Amygdala (tissue), 56 donors: ENCODE results near the gene GPR162.

ENCODE experiments used
- DNase-seq, 56 donors: peaks; one replicate each; lab custom pipeline; 2025; lab: John Stamatoyannopoulos, UW

The GPR162 gene

DNA sequence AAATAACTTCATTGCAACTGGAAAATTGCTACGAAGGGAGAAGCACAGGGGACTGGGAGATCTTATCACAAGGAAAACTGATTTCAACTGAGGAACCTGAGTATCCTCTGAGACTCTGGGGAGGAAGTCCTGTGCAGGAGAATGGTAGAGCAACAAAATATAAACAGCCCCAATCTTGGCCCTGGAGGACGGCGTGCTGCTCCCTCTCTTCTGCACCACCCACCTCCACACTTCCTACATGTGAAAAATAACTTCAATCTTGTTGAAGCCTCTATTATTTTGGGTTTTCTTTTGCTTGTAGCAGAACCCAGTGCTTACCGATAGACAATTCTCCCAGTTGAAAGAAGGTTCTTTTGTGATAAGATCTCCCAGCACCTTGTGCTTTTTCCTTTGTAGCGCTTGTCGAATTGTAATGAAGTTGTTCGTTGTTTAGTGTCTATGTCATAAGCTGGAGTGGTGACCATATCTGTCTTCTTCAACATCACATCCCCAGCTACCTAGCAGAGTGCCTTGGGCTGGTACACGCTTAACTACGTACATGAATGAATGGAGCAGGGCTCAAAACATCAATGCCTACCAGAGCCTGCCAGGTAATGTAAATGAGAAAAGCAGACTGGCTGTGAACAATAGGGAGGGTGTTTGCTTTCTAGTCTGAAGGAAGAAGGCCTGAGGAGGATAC is 35.1 kb upstream of the GPR162 start:
- no peak for DNase-seq

DNA sequence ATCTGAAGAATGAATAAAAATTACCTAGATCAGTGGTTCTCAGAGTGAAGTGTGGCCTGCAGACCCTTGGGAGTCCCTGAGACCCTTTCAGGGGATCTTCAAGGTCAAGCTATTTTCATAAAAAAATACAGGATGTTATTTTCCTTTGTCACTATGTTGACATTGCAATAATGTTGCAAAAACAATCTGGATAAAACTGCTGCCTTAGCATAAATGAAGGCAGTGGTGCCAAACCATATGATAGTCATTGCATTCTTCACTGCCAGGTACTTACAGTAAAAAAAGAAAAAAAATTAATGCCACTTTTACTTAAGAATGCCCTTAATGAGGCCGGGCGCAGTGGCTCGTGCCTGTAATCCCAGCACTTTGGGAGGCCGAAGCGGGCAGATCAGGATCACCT is 34.3 kb upstream of the GPR162 start:
- no peak for DNase-seq

DNA sequence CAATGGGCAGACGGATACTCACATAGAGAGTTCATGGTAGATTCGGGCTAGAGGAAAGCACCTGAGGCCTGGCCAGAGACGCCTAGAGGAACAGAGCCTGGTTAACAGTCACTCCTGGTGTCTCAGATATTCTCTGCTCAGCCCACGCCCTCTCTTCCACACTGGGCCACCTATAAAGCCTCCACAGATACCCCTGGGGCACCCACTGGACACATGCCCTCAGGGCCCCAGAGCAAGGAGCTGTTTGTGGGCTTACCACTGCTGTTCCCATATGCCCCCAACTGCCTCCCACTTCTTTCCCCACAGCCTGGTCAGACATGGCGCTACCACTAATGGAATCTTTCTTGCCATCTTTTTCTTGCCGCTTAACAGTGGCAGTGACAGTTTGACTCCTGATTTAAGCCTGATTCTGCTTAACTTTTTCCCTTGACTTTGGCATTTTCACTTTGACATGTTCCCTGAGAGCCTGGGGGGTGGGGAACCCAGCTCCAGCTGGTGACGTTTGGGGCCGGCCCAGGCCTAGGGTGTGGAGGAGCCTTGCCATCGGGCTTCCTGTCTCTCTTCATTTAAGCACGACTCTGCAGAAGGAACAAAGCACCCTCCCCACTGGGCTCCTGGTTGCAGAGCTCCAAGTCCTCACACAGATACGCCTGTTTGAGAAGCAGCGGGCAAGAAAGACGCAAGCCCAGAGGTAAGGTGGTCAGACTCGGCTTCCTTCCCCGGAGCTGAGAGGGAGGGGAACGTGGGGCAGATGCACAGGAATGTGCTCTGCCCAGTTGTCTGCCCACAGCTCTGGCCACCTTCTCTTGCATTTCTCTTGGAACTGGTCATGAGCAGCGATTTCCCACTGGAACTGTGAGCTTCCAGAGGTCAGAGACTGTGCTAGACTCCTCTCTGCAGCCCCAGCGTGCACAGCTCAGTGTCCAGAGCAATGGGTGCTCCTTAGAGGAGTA is 32.4 kb upstream of the GPR162 start, which contains the start of gene CD4:
CD4 (plus strand) TSS at position 557 of the 953 bp plus-strand sequence. CDS start 10,611 bp downstream, outside the sequence.
- DNase-seq, result peak in 19 of 56 donors; percentile 11 to 52 (median 24)

DNA sequence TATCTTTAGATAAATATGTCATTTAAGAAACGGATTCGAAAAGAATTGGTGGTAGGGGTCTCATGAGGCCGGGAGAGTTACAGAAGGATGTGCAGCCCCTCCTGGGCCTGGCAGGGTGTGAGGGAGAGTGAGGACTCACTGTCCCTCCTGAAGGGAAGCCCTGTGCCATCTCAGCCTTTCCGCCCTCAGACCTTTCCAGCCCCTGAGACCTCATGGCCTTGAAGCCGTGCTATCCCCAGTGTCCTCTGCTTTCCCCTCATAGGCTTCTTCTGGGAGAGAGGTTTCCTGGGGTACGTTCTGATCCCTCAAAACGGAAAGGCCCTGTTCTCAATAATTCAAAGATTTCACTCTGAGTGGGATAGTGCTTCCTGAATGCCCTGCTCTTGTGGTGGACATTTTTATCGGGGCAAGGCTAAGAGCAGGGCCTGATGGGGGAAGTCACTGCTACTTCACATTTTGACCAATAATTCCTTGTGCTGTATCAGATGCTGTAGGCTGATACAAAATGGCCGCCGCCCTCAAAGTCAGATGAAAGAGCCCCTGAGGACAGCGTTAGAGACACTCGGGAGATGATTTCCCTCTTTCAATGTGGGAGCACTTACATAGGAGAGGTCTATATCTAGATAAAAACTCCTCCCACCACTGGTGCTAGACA is 31.0 kb upstream of the GPR162 start:
- no peak for DNase-seq

DNA sequence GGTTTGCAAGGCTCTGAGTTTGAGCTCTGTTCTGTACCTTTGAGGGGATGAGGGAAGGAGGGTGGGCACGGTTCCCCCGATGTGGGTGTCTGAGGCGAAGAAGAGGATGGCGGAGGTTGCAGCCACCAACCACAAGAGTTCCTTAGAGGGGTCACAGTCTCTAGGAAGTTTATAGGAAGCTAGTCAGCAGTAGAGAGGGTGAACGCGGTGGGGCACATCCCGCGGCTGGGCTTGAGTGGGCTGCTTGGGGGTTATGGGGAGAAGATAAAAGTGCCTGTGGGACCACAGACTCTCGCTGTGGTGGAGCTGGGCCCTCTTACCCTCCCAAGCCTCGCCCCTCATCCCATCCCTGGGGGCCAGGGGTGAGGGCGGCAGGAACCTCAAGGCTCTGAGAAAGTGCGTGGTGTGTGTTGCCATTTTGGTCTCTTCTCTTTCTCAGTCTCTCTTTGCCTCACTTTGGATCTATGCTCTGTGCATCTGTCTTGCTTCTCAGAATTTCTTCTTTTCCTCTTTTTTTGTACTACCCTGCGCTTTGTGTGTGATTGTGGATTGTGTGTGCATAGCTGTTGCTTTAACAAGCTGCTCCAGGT is 29.6 kb upstream of the GPR162 start:
- no peak for DNase-seq

DNA sequence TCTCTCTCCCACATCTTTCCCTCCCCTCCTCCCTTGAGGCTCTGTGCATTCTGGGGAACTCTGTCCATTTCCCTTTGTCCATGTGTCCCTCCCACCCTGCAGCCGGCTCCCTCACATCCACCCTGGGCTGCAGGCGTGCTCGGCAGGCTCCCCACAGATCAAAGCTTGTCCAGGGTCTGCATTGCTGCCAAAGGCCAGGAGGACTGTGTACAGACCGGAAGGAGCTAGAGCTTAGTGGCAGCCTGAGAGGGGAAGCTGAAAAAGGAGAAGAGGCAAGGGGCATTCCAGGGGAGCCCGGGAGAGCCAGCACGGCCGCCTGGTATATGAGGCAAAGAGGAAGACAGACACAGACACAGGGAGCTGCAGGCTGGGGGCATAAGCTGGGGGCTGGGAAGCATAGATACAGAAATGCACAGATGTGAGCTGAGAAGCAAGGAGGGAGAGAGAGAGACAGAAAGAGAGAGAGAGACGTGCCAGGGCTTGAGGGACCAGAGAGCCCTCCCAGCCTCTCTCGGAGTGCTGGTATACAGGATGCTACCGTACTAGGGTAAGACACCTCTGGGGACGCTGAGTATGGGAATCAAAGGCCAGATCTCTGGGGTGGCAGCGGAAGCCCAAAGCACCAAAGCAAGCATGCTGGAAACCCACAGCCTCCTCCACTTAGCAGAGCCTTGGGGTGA is 29.0 kb upstream of the GPR162 start:
- DNase-seq, result peak in 21 of 56 donors; percentile 10 to 52 (median 25)

DNA sequence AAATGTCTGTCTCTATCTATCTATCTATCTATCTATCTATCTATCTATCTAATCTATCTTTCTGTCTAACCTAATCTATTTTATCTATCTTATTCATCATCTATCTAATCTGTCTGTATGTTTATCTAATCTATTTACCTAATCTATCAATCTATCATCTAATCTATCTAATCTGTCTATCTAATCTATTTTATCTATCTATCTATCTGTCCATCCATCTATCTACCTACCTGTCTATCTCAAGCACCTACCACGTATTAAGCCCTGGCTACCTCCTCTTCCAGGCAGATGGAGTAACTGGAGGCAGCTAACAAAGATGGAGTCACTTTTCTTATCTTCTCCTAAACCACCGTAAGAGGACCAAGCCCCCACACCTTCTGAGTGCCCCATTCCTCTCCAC is 26.5 kb upstream of the GPR162 start:
- DNase-seq, result no peak

DNA sequence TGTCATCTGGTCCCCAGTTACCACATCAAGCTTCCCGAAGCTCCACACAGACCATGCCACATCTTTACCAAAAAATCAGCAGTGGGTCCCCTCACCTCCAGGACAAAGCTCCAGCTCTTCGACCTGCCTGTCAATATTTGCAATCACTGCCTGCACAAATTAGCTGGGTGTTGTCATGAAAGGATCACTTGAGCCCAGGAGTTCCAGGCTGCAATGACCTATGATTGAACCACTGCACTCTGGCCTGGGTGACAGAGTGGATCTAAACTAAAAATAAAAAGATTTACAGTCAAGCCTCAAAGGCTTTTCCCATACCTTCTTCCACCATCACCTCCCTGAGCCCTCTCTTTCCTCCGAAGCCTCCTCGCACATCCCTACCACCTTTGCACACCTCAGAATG is 25.0 kb upstream of the GPR162 start:
- no peak for DNase-seq

DNA sequence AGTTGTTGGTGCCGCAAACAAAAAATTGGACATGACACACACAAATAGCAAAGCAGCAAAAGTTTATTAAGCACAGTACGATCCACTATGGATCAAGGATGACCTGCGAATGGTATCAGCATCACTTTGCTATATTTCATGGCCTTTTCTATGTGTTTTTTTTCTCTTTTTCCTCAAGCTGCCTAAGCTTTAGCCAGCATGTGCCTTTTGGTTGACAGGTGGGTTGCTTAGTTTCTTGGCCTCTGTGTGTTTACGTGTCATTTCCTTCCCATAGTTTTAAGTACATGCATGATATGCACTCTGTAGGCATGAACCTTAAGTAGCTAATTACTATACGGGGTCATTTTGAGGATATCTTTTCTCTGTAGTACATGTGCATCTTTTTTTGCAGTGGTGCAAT is 22.5 kb upstream of the GPR162 start:
- DNase-seq, result no peak

DNA sequence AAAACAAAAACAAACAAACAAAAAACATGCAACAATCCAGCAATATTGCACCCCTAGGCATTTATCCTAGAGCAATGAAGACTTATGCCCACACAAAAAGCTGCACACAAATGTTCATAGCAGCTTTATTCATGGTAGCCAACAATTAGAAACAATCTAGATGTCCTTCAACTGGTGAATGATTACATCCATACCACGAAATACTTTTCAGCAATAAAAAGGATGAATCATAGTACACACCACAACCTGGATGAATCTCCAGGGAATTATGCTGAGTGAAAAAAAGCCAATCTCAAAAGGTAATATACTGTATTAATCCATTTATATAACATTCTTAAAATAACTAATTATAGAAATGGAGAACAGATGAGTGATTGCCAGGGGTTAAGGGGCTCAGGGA is 14.5 kb upstream of the GPR162 start:
- no peak for DNase-seq

DNA sequence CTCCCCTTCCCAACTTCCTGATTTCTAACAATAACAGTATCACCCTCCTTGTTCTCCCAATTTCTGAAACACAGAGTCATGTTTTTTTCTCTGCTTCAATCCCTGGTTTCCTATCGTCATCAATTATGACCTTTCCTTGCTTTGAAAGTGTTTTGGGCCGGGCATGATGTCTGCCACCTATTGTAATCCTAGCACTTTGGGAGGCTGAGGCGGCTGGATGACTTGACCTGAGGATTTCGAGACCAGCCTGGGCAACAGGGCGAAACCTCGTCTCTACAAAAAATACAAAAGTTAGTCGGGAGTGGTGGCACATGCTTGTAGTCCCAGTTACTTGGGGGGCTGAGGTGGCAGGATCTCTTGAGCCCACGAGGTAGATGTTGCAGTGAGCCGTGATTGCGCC is 12.6 kb upstream of the GPR162 start:
- DNase-seq, result no peak

DNA sequence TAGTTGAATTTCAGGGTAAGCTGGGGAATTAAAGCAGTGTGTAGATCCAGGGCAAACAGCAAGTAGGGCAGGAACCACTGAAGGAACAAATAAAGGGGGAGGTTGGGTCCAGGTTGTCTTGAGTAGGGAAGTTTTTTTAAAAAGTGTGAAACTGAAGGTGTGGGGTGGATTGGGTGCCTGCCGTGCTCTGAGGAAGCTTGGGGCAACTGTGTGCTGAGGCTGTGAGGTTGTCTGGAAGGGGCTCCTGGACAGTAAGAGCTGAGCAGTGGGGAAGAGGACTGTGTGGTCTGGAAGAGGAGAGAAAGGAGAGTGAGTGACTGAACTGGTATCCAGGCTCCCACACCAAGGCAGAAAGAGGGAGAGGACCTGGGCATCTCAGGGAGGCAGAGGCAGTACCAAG is 10.9 kb upstream of the GPR162 start:
- DNase-seq, result no peak

DNA sequence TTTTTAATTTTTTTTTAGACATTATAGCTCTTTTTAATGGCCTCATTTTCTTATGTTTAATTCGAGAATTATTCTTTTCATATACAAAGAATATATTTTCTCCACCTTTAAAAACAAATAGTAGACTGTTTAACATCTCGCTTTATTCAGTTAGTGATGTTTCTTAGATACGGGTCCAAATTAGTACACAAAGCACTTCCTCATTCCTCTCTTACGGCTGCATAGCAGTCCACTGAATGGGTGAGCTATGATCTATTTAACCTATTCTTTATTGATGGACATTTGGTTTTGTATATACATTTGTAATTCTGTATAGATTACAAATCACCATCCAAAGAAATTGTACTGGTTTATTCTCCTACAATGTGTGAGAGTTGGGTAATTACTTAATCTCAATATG is 8.3 kb upstream of the GPR162 start:
- DNase-seq, result no peak

DNA sequence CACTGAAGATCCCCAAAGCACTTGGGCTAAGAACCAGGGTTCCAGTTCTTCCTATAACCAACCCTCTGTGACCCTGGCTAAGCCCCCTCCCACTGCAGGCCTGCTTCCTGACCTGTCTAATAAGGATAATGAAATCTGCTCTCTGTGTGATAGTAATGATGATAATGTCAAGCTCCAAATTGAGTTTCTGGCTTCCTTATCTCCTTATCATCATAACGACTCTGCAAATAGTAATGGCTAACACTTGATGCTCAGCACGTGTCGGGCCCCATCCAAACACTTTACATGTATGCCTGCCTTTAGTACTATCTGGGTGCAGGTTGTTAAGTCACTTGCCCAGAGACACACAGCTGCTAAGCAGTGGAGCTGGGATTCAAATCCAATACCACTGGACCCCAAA is 5.0 kb upstream of the GPR162 start:
- DNase-seq, result no peak

DNA sequence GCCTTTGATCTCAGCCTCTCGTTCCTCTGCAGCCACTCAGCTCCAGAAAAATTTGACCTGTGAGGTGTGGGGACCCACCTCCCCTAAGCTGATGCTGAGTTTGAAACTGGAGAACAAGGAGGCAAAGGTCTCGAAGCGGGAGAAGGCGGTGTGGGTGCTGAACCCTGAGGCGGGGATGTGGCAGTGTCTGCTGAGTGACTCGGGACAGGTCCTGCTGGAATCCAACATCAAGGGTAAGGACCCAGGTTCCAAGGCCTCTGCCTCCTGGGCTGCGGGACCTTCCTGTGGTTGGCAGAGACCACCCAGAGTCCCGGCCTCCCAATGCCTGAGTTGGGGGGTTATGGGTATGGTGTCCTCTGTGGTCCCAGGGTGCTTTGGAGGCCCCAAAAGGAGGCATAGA is 4.5 kb upstream of the GPR162 start:
- DNase-seq, result no peak

DNA sequence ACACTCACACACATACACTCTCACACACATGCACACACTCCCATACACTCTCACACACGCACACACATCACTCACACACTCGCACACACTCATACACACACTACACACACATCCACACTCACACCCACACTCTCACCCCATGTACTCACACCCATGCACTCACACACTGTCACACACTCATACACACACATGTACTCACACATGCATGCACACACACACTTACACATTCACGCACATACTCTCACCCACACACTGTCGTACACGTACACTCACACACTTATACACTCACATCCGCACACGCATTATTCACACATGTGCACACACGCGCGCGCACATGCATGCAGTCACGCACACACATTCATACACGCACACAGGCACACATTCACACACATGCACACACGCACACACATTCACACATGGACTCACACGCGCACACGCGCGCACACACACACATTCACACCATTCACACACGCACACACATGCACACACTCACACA is 3.9 kb upstream of the GPR162 start:
- DNase-seq, result no peak

DNA sequence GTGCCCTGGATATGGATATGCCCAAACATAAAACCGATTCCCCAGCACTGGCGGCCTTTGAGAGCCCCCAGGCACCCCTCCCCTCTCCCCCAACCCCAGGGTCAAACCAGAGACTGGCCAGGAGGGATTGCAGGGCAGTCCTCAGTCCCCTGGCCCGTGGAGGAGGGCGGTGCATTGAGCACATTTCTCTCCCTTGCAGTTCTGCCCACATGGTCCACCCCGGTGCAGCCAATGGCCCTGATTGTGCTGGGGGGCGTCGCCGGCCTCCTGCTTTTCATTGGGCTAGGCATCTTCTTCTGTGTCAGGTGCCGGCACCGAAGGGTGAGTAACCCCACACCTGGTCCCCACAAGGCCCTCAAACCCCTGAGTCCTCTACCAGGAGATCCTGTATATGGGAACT is 3.4 kb upstream of the GPR162 start:
- DNase-seq, result no peak

DNA sequence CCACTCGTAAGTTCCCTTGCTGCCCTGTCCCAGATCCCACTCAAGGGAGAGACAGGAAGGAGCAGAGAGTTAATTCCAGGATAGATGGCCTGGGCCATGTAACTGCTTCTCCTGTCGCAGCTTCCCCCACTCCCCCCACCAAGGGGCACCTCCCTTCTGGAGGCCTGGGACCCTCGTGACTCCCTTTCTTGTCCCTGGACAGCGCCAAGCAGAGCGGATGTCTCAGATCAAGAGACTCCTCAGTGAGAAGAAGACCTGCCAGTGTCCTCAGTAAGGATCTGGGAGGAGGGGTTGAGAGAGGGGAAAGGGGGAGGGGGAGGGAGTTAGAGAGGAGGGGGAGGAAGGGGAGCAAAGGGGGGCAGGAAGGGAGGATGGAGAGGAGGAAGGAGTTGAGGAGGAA is 3.0 kb upstream of the GPR162 start:
- DNase-seq, result no peak

DNA sequence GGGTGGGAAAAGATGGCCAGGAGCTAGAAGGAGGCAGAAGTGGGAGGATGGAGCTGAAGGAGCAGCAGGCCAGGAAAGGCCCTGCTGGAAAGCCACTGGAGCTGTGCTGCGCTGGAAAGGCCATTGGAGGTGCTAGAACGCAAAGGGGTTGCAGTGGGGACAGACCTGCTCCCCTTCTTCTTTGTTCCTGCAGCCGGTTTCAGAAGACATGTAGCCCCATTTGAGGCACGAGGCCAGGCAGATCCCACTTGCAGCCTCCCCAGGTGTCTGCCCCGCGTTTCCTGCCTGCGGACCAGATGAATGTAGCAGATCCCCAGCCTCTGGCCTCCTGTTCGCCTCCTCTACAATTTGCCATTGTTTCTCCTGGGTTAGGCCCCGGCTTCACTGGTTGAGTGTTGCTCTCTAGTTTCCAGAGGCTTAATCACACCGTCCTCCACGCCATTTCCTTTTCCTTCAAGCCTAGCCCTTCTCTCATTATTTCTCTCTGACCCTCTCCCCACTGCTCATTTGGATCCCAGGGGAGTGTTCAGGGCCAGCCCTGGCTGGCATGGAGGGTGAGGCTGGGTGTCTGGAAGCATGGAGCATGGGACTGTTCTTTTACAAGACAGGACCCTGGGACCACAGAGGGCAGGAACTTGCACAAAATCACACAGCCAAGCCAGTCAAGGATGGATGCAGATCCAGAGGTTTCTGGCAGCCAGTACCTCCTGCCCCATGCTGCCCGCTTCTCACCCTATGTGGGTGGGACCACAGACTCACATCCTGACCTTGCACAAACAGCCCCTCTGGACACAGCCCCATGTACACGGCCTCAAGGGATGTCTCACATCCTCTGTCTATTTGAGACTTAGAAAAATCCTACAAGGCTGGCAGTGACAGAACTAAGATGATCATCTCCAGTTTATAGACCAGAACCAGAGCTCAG is 2.3 kb upstream of the GPR162 start:
- DNase-seq, result no peak
